HL-60 (cell line): Measurements from ENCODE around the gene EVA1A.

Source experiments
- DNase-seq, 2 experiments: peaks; one replicate each; pipeline ENCODE4 v3.0.0-alpha.2; 2010 to 2020; ENCODE audit warnings: low read depth in 1 of 2, low spot score in 1 of 2
- H3K27ac ChIP-seq: fragments of 250-450 bp; sonication (Bioruptor Pico); replicated peaks from 2 replicates; pipeline ENCODE4 v1.5.1; 2020; ENCODE audit warnings: mild to moderate bottlenecking, moderate library complexity
- H3K27me3 ChIP-seq: fragments of 250-450 bp; sonication (Bioruptor Pico); 2 replicates; pipeline ENCODE4 v1.5.1; 2021; ENCODE audit warnings: mild to moderate bottlenecking, moderate library complexity; ENCODE audit not compliant: insufficient read depth, poor library complexity, severe bottlenecking
- H3K4me3 ChIP-seq: replicated peaks from 2 replicates; pipeline ENCODE4 v1.5.1; 2011; ENCODE audit warnings: mild to moderate bottlenecking, control low read depth, low read length; ENCODE audit not compliant: insufficient read depth
- CTCF ChIP-seq: IDR thresholded peaks from one replicate; pipeline ENCODE4 v1.5.1; 2011; ENCODE audit warnings: low read length, control low read depth, inconsistent platforms; ENCODE audit not compliant: insufficient read depth
- GABPA ChIP-seq: IDR thresholded peaks from 2 replicates; pipeline ENCODE4 v1.6.1; 2012; ENCODE audit warnings: low read depth
- POLR2AphosphoS5 ChIP-seq: IDR thresholded peaks from 2 replicates; pipeline ENCODE4 v1.6.1; 2012; ENCODE audit warnings: low read depth
- SPI1 ChIP-seq: IDR thresholded peaks from 2 replicates; pipeline ENCODE4 v1.6.1; 2012; ENCODE audit warnings: low read depth, mild to moderate bottlenecking, borderline replicate concordance
- TF ChIP-seq, protein P1 (sequence below): IDR thresholded peaks from 2 replicates; pipeline ENCODE4 v1.6.1; 2012; ENCODE audit warnings: low read depth; ENCODE audit not compliant: insufficient replicate concordance

The EVA1A gene

GRCh38 chr2:75453384-75454240, 107.1 kb downstream of the EVA1A start:
- no peak overlapping the region for H3K4me3 ChIP-seq
- TF ChIP-seq GABPA (no peak), CTCF (no peak), POLR2AphosphoS5 (no peak)
- no peak overlapping the region for H3K27ac ChIP-seq
- DNase-seq, result no peak
- H3K27me3 ChIP-seq, result no peaks in the 10 kb centered on the region

- DNase-seq, result no peak
- no peak overlapping the region for H3K27ac ChIP-seq
- no peak for TF ChIP-seq POLR2AphosphoS5
- no peak for TF ChIP-seq SPI1
- no peak for TF ChIP-seq GABPA
- no peak for TF ChIP-seq CTCF
- TF ChIP-seq, protein P1, sequence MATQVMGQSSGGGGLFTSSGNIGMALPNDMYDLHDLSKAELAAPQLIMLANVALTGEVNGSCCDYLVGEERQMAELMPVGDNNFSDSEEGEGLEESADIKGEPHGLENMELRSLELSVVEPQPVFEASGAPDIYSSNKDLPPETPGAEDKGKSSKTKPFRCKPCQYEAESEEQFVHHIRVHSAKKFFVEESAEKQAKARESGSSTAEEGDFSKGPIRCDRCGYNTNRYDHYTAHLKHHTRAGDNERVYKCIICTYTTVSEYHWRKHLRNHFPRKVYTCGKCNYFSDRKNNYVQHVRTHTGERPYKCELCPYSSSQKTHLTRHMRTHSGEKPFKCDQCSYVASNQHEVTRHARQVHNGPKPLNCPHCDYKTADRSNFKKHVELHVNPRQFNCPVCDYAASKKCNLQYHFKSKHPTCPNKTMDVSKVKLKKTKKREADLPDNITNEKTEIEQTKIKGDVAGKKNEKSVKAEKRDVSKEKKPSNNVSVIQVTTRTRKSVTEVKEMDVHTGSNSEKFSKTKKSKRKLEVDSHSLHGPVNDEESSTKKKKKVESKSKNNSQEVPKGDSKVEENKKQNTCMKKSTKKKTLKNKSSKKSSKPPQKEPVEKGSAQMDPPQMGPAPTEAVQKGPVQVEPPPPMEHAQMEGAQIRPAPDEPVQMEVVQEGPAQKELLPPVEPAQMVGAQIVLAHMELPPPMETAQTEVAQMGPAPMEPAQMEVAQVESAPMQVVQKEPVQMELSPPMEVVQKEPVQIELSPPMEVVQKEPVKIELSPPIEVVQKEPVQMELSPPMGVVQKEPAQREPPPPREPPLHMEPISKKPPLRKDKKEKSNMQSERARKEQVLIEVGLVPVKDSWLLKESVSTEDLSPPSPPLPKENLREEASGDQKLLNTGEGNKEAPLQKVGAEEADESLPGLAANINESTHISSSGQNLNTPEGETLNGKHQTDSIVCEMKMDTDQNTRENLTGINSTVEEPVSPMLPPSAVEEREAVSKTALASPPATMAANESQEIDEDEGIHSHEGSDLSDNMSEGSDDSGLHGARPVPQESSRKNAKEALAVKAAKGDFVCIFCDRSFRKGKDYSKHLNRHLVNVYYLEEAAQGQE, result no peak
- H3K4me3 ChIP-seq, result no peak overlapping the region
- no peaks in the 10 kb centered on the region for H3K27me3 ChIP-seq
These were observed 110.7 kb downstream of the EVA1A start for GRCh38 chr2:75450068-75450467.

- Histone ChIP-seq H3K27me3 (no peaks in the 10 kb centered on the region), H3K27ac (no peak overlapping the region), H3K4me3 (no peak overlapping the region)
- TF ChIP-seq CTCF (no peak), POLR2AphosphoS5 (no peak), SPI1 (no peak), GABPA (no peak)
- TF ChIP-seq, protein P1, result no peak
- DNase-seq, result no peak
These were observed 113.6 kb downstream of the EVA1A start for GRCh38 chr2:75447176-75447575.
